DND-41 (cell line): Measurements from ENCODE around the gene RHOT2.

ENCODE experiments used
- ATAC-seq: fragments of 200-7000 bp; cut with Tn5 transposase; 3 replicates; pipeline ENCODE4 v1.9.1; 2021; ENCODE audit warnings: low read depth; ENCODE audit not compliant: insufficient read depth
- DNase-seq: peaks from one replicate; pipeline ENCODE4 v3.0.0-alpha.2; 2020
- H2AFZ ChIP-seq: 2 replicates; pipeline ENCODE4 v1.6.0; 2012; ENCODE audit warnings: low read depth, low read length
- H3K27ac ChIP-seq: 2 replicates; pipeline ENCODE4 v1.5.1; 2012; ENCODE audit warnings: low read length, inconsistent platforms
- H3K27me3 ChIP-seq: fragments of 200-600 bp; sonication (generic); 2 replicates; pipeline ENCODE4 v1.6.0; 2012; ENCODE audit warnings: low read length, mild to moderate bottlenecking, inconsistent platforms; ENCODE audit not compliant: insufficient read depth, poor library complexity
- H3K36me3 ChIP-seq: 2 replicates; pipeline ENCODE4 v1.5.1; 2012; ENCODE audit warnings: low read length, inconsistent platforms; ENCODE audit not compliant: insufficient read depth
- H3K4me1 ChIP-seq: 2 replicates; pipeline ENCODE4 v1.5.1; 2012; ENCODE audit warnings: mild to moderate bottlenecking, low read length; ENCODE audit not compliant: insufficient read depth
- H3K4me2 ChIP-seq: 2 replicates; pipeline ENCODE4 v1.6.0; 2012; ENCODE audit warnings: mild to moderate bottlenecking, moderate library complexity, low read length, inconsistent platforms; ENCODE audit not compliant: insufficient read depth
- H3K4me3 ChIP-seq, 2 experiments: fragments of 200-600 bp in 1 of 2; shearing (Covaris generic) in 1 of 2; 2 replicates each; pipeline ENCODE4 v1.5.1; 2012 to 2016; ENCODE audit warnings: inconsistent platforms in 2 of 2, low read length in 2 of 2, mild to moderate bottlenecking in 2 of 2, low read depth in 1 of 2, moderate library complexity in 1 of 2
- H3K79me2 ChIP-seq: 2 replicates; pipeline ENCODE4 v1.6.0; 2012; ENCODE audit warnings: low read length, inconsistent platforms; ENCODE audit not compliant: insufficient read depth
- H3K9ac ChIP-seq: 2 replicates; pipeline ENCODE4 v1.6.0; 2012; ENCODE audit warnings: low read depth, mild to moderate bottlenecking, inconsistent platforms, low read length, moderate library complexity
- H3K9me3 ChIP-seq: 2 replicates; pipeline ENCODE4 v1.5.1; 2012; ENCODE audit warnings: low read length, moderate library complexity, mild to moderate bottlenecking, inconsistent platforms; ENCODE audit not compliant: insufficient read depth, severe bottlenecking
- H4K20me1 ChIP-seq: 2 replicates; pipeline ENCODE4 v1.6.0; 2012; ENCODE audit warnings: low read length; ENCODE audit not compliant: insufficient read depth
- EZH2 ChIP-seq: IDR thresholded peaks from 3 replicates; pipeline ENCODE4 v1.6.1; 2012; ENCODE audit warnings: borderline replicate concordance, low read depth, mild to moderate bottlenecking, moderate library complexity, low read length, inconsistent platforms; ENCODE audit not compliant: severe bottlenecking
- TF ChIP-seq, protein P1 (sequence below): IDR thresholded peaks from 2 replicates; pipeline ENCODE4 v1.5.1; 2012; ENCODE audit warnings: borderline replicate concordance, low read length, moderate library complexity, mild to moderate bottlenecking; ENCODE audit not compliant: poor library complexity, severe bottlenecking; ENCODE audit errors: extremely low read depth

Gene RHOT2

DNA sequence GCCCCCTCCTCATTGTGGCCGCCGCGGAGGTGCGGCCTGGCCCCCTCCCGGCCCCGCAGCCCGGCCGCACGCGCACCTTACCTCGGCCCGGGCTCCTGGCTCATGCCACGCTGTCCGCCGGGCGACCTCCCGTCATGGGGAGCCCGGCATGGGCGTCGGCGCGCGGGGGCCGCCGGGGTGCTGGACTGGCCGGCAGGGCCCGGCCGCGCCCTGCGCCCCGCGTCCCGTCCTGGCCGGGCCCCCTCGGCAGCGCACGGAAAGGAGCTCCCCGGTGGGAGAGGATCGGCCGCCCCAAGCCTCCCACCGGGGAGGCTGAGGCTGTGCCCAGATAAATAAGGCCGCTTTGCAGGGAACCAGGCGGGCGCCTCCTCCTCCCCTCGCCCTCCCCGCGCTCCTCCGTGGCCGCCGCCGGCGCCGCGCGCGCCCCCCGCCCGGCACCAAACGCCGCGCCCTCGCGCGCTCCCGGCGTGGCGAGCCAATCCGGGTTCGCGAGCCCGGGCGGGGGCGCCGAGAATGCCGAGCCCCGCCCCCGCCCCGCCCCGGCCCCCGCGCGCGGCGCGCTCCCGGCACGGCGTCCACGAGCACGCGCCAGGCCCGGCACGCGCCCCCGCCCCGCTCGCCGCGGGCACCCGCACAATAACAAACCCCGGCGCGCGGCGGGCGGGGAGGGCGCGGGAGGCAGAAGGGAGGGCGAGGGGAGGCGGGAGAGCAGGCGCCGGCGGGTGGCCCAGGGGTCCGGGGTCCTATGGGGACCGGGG, 37.7 kb downstream of the RHOT2 start, which contains the start of gene FBXL16:
FBXL16 (minus strand) TSS at position 371 of the 758 bp plus-strand sequence. CDS start 8,396 bp downstream, outside the sequence.
- DNase-seq = no peak
- no peak within 1 kb of the TSS for H3K4me3 ChIP-seq

DNA sequence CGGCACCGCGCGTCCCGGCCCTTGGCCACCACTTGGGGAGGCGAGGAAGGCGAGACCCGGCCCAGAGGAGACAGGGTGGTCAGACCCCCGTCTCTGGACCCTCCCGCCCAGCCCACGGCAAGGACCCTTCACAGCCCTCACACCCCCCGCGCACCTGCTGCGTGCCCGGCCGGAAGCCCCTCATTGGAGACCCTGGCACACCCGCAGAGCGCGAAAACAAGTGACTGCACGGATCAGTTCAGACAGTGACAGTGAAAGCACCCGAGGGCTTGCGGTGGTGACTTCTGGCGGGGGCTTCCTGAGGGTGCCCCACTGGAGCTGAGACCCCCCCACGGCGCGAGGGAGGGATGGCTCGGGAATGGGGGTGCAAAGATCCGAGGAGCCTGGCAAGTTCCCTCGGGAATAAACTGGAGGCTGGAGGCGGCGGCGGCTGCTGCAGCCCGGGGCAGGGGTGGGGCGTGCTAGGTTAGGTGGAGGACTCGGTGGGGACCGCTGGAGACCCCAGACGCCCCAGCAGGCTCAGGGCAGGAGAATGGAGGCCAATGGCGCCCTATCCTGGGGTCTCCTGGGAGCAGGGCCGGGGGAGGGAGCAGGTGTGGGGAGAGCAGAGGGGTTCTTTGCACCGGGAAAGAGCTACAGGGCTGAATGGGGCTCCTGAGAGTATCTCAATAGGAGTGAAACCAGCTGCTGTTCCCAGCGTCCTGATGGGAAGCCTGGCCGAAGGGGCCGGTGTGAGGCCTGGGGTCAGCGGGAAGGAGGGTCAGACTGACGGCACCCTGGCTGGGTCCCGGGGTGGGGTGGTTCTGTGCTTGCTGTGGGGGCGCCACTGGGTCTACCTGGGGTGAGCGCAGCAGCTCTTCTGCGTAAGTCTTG, 38.5 kb downstream of the RHOT2 start:
- no peaks in the 10 kb centered on the region for H3K36me3 ChIP-seq
- H2AFZ ChIP-seq = no peak overlapping the region
- H3K4me3 ChIP-seq = no peak overlapping the region
- no peaks in the 10 kb centered on the region for H3K27me3 ChIP-seq
- H3K79me2 ChIP-seq = no peaks in the 10 kb centered on the region
- TF ChIP-seq EZH2 = no peak
- TF ChIP-seq, protein P1, sequence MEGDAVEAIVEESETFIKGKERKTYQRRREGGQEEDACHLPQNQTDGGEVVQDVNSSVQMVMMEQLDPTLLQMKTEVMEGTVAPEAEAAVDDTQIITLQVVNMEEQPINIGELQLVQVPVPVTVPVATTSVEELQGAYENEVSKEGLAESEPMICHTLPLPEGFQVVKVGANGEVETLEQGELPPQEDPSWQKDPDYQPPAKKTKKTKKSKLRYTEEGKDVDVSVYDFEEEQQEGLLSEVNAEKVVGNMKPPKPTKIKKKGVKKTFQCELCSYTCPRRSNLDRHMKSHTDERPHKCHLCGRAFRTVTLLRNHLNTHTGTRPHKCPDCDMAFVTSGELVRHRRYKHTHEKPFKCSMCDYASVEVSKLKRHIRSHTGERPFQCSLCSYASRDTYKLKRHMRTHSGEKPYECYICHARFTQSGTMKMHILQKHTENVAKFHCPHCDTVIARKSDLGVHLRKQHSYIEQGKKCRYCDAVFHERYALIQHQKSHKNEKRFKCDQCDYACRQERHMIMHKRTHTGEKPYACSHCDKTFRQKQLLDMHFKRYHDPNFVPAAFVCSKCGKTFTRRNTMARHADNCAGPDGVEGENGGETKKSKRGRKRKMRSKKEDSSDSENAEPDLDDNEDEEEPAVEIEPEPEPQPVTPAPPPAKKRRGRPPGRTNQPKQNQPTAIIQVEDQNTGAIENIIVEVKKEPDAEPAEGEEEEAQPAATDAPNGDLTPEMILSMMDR = no peak
- H3K4me2 ChIP-seq = no peak overlapping the region
- no peaks in the 10 kb centered on the region for H3K9me3 ChIP-seq
- no peak overlapping the region for H3K9ac ChIP-seq
- H4K20me1 ChIP-seq = peaks cover 9% of the 10 kb centered on the region
- H3K27ac ChIP-seq = no peak overlapping the region
- H3K4me1 ChIP-seq = 0 out of 2 replicates have a peak, but pooled peaks cover under 1% of the 10 kb centered on the region
- no peak for ATAC-seq
- no peak for DNase-seq

More for the DNA sequence above, 37.7 kb downstream of the RHOT2 start, which contains the start of gene FBXL16:
- Histone ChIP-seq H4K20me1 (peaks cover 5% of the 10 kb centered on the region), H3K9ac (no peak within 1 kb of the TSS), H3K27ac (no peak within 1 kb of the TSS), H3K4me2 (no peak within 1 kb of the TSS), H3K36me3 (no peaks in the 10 kb centered on the region), H3K4me1 (no peaks in the 10 kb centered on the region), H3K9me3 (no peaks in the 10 kb centered on the region), H3K79me2 (no peaks in the 10 kb centered on the region), H2AFZ (no peak within 1 kb of the TSS), H3K27me3 (no peaks in the 10 kb centered on the region)
- TF ChIP-seq, protein P1 = no peak
- no peak for TF ChIP-seq EZH2
- ATAC-seq = no peak

GRCh38 chr16:707062-707538, 39.2 kb downstream of the RHOT2 start:
- no peak overlapping the region for H3K4me2 ChIP-seq
- no peak for DNase-seq

More at GRCh38 chr16:707062-707538, 39.2 kb downstream of the RHOT2 start:
- H3K9me3 ChIP-seq = no peaks in the 10 kb centered on the region
- no peaks in the 10 kb centered on the region for H3K36me3 ChIP-seq
- no peaks in the 10 kb centered on the region for H3K27me3 ChIP-seq
- TF ChIP-seq, protein P1 = no peak
- TF ChIP-seq EZH2 = no peak
- ATAC-seq = no peak
- no peak overlapping the region for H3K9ac ChIP-seq
- peaks cover 11% of the 10 kb centered on the region for H4K20me1 ChIP-seq
- no peak overlapping the region for H3K4me3 ChIP-seq
- H3K4me1 ChIP-seq = peaks cover 4% of the 10 kb centered on the region; the same call in 1 of the 2 replicates
- no peak overlapping the region for H3K27ac ChIP-seq
- no peaks in the 10 kb centered on the region for H3K79me2 ChIP-seq
- H2AFZ ChIP-seq = no peak overlapping the region
